Measurements from ENCODE around the gene IGLL5.
"Not testable (repeated sequence)": the region's sequence is repeated elsewhere in the genome, so short reads cannot be mapped to it uniquely, and the experiment has no call there.

IGLL5 gene

GRCh38 chr22:22900527-22901205, 13.1 kb downstream of the IGLL5 start:
- DNase-seq (ENCODE audit: low spot score): not testable (repeated sequence)

- DNase-seq (ENCODE audit: low spot score): no peak
These were observed 14.1 kb downstream of the IGLL5 start for GRCh38 chr22:22901578-22902218.

GRCh38 chr22:22902247-22903001, 14.8 kb downstream of the IGLL5 start:
- DNase-seq (ENCODE audit: low spot score): no peak

GRCh38 chr22:22903355-22903777, 15.8 kb downstream of the IGLL5 start:
- DNase-seq (ENCODE audit: low spot score): no peak

- not testable (repeated sequence) for DNase-seq (ENCODE audit: low spot score)
These were observed 16.2 kb downstream of the IGLL5 start for GRCh38 chr22:22903781-22904192.

GRCh38 chr22:22904736-22905135, 17.1 kb downstream of the IGLL5 start:
- not testable (repeated sequence) for DNase-seq (ENCODE audit: low spot score)

- DNase-seq (ENCODE audit: low spot score): not testable (repeated sequence)
These were observed 18.8 kb downstream of the IGLL5 start for GRCh38 chr22:22906391-22906790.

GRCh38 chr22:22906907-22907550, 19.4 kb downstream of the IGLL5 start:
- no peak for DNase-seq (ENCODE audit: low spot score)

- DNase-seq (ENCODE audit: low spot score): no peak
These were observed 20.2 kb downstream of the IGLL5 start for GRCh38 chr22:22907551-22908494.

GRCh38 chr22:22908495-22908861, 20.9 kb downstream of the IGLL5 start:
- no peak for DNase-seq (ENCODE audit: low spot score)

GRCh38 chr22:22908941-22909604, 21.5 kb downstream of the IGLL5 start:
- DNase-seq (ENCODE audit: low spot score): no peak

- no peak for DNase-seq (ENCODE audit: low spot score)
These were observed 22.1 kb downstream of the IGLL5 start for GRCh38 chr22:22909605-22910271.

GRCh38 chr22:22910272-22911240, 22.9 kb downstream of the IGLL5 start:
- DNase-seq (ENCODE audit: low spot score): no peak

- DNase-seq (ENCODE audit: low spot score): no peak
These were observed 23.9 kb downstream of the IGLL5 start for GRCh38 chr22:22911327-22912134.

GRCh38 chr22:22912135-22912987, 24.7 kb downstream of the IGLL5 start:
- no peak for DNase-seq (ENCODE audit: low spot score)

GRCh38 chr22:22912988-22913253, 25.3 kb downstream of the IGLL5 start:
- DNase-seq (ENCODE audit: low spot score): no peak

- DNase-seq (ENCODE audit: low spot score): no peak
These were observed 26.4 kb downstream of the IGLL5 start for GRCh38 chr22:22913989-22914388.

Data from SW480 (cell line).